SK-N-SH (cell line): Measurements from ENCODE around the gene CDV3.

ENCODE experiments used
- ELF1 ChIP-seq: IDR thresholded peaks from 2 replicates; pipeline ENCODE4 v1.4.0; 2012
- EP300 ChIP-seq, 2 experiments: IDR thresholded peaks; 2 replicates each; pipeline versions ENCODE4 v1.4.0 to v1.6.1; 2012; ENCODE audit warnings: borderline replicate concordance in 1 of 2, low read depth in 1 of 2, low read length in 1 of 2
- FOXJ3 ChIP-seq: sonication (generic); formaldehyde crosslinking; IDR thresholded peaks from 2 replicates; pipeline ENCODE4 v1.5.1; 2020; ENCODE audit warnings: mild to moderate bottlenecking, missing genetic modification reagents
- GABPA ChIP-seq: IDR thresholded peaks from 2 replicates; pipeline ENCODE4 v1.4.0; 2012; ENCODE audit warnings: low read depth, mild to moderate bottlenecking
- NRF1 ChIP-seq: IDR thresholded peaks from 2 replicates; pipeline ENCODE4 v1.6.1; 2012; ENCODE audit warnings: low read depth, mild to moderate bottlenecking, low read length
- POLR2AphosphoS5 ChIP-seq: IDR thresholded peaks from 2 replicates; pipeline ENCODE4 v1.6.1; 2012; ENCODE audit warnings: low read depth, low read length
- RCOR1 ChIP-seq: fragments of 150-350 bp; IDR thresholded peaks from 2 replicates; pipeline ENCODE4 v1.6.1; 2017; ENCODE audit warnings: antibody characterized with exemption, low read length
- RFX5 ChIP-seq: IDR thresholded peaks from 2 replicates; pipeline ENCODE4 v1.6.1; 2012; ENCODE audit warnings: mild to moderate bottlenecking, improper control_type of control experiment, low read length
- SIN3A ChIP-seq: IDR thresholded peaks from 2 replicates; pipeline ENCODE4 v1.6.1; 2012; ENCODE audit warnings: low read depth, mild to moderate bottlenecking, low read length, moderate library complexity, borderline replicate concordance
- SMC3 ChIP-seq: IDR thresholded peaks from 2 replicates; pipeline ENCODE4 v1.6.1; 2012; ENCODE audit warnings: low read depth, low read length, improper control_type of control experiment
- YY1 ChIP-seq: IDR thresholded peaks from 2 replicates; pipeline ENCODE4 v1.4.0; 2012; ENCODE audit warnings: low read depth, mild to moderate bottlenecking
- TF ChIP-seq, protein P1 (sequence below): fragments of 150-350 bp; IDR thresholded peaks from 2 replicates; pipeline ENCODE4 v1.6.1; 2017; ENCODE audit warnings: antibody characterized with exemption, low read length, low read depth, borderline replicate concordance
- TF ChIP-seq, protein P2 (sequence below): fragments of 200-600 bp; sonication (generic); IDR thresholded peaks from 2 replicates; pipeline ENCODE4 v1.6.1; 2017; ENCODE audit warnings: antibody characterized with exemption, mild to moderate bottlenecking, moderate library complexity

DNA sequence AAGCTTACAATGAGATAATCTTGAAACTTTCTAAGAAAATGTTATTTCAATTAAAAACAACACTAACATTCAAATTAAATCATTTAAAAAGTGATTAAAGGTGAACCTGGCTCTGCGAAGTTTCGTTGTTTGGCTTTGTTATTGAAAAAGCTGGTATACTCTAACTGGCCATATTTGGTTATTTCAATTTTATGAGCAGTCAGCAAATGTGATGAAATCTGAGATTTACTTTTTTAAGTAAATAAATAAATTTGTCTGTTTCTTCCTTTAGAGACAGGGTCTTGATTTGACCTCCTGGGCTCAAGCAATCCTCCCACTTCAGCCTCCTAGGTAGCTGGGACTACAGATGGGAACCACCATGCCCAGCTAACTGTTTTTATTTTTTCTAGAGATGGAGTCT is 38.0 kb downstream of the CDV3 start:
- no peak for TF ChIP-seq GABPA
- TF ChIP-seq ELF1: no peak
- no peak for TF ChIP-seq FOXJ3
- no peak for TF ChIP-seq EP300 (IDR thresholded peaks at IDR 0.05; ENCODE audit: borderline replicate concordance in 1 of 2, low read depth in 1 of 2, low read length in 1 of 2)
- TF ChIP-seq RCOR1: no peak
- TF ChIP-seq, protein P1, sequence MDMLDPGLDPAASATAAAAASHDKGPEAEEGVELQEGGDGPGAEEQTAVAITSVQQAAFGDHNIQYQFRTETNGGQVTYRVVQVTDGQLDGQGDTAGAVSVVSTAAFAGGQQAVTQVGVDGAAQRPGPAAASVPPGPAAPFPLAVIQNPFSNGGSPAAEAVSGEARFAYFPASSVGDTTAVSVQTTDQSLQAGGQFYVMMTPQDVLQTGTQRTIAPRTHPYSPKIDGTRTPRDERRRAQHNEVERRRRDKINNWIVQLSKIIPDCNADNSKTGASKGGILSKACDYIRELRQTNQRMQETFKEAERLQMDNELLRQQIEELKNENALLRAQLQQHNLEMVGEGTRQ: no peak
- no peak for TF ChIP-seq SMC3
- no peak for TF ChIP-seq YY1
- TF ChIP-seq POLR2AphosphoS5: no peak
- TF ChIP-seq NRF1: no peak
- TF ChIP-seq, protein P2, sequence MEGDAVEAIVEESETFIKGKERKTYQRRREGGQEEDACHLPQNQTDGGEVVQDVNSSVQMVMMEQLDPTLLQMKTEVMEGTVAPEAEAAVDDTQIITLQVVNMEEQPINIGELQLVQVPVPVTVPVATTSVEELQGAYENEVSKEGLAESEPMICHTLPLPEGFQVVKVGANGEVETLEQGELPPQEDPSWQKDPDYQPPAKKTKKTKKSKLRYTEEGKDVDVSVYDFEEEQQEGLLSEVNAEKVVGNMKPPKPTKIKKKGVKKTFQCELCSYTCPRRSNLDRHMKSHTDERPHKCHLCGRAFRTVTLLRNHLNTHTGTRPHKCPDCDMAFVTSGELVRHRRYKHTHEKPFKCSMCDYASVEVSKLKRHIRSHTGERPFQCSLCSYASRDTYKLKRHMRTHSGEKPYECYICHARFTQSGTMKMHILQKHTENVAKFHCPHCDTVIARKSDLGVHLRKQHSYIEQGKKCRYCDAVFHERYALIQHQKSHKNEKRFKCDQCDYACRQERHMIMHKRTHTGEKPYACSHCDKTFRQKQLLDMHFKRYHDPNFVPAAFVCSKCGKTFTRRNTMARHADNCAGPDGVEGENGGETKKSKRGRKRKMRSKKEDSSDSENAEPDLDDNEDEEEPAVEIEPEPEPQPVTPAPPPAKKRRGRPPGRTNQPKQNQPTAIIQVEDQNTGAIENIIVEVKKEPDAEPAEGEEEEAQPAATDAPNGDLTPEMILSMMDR: no peak
- no peak for TF ChIP-seq SIN3A
- no peak for TF ChIP-seq RFX5
